Activated CD8-positive, alpha-beta T cell treated with anti-CD3 and anti-CD28 coated beads, Interleukin-2, amount 10 ng/mL, durations not matched to agents 7 days and 5 days (primary cell): Measurements from ENCODE around the gene KIAA0930. TPM values are rescaled to one million over a fixed set of nuclear protein-coding genes. Genes with fewer than 3 reads are reported as not detected.

ENCODE experiments used
- ATAC-seq: fragments of 150-1000 bp; cut with Tn5 transposase; one replicate; pipeline ENCODE4 v1.10.0; 2021; ENCODE audit warnings: moderate library complexity
- CTCF ChIA-PET: fragments of 350-600 bp; sonication (Branson Sonifier 250); formaldehyde crosslinking; loops from one replicate; lab custom pipeline; 2021; ENCODE audit warnings: antibody characterized with exemption; lab: Charles Lee
- POLR2A ChIA-PET: fragments of 350-600 bp; sonication (Branson Sonifier 250); formaldehyde crosslinking; loops from one replicate; lab custom pipeline; 2021; ENCODE audit warnings: antibody characterized with exemption; lab: Charles Lee
- DNase-seq: peaks from one replicate; pipeline ENCODE4 v3.0.0-alpha.2; 2020
- H3K27ac Mint-ChIP-seq: one replicate; pipeline ENCODE4 v1.8.0; 2021; ENCODE audit warnings: mild to moderate bottlenecking, mixed read lengths
- H3K27me3 Mint-ChIP-seq: one replicate; pipeline ENCODE4 v1.8.0; 2021; ENCODE audit warnings: low read depth, mixed read lengths
- H3K36me3 Mint-ChIP-seq: one replicate; pipeline ENCODE4 v1.8.0; 2021; ENCODE audit warnings: low read depth, mixed read lengths
- H3K4me1 Mint-ChIP-seq: one replicate; pipeline ENCODE4 v1.8.0; 2021; ENCODE audit warnings: low read depth, mixed read lengths
- H3K4me3 Mint-ChIP-seq: one replicate; pipeline ENCODE4 v1.8.0; 2021; ENCODE audit warnings: mild to moderate bottlenecking, mixed read lengths
- H3K9me3 Mint-ChIP-seq: one replicate; pipeline ENCODE4 v1.8.0; 2022; ENCODE audit warnings: mixed read lengths; ENCODE audit not compliant: insufficient read depth
- total RNA-seq, 2 experiments: library from RNA; stranded (reverse); gene quantifications; one replicate each; pipeline ENCODE4 v1.2.3, GENCODE V29; 2021

KIAA0930 gene
- total RNA-seq, 2 experiments from 2014 or later = 48.5 to 52.4 TPM

- POLR2A ChIA-PET = interaction anchor here (0.7 kb wide), 1 partner anchor 13 kb away, joined by 3 read pairs; no protein-coding TSS in a partner anchor
- Mint-ChIP-seq H3K4me1 (no peaks in the 10 kb centered on the region), H3K9me3 (no peaks in the 10 kb centered on the region), H3K27ac (no peak overlapping the region), H3K27me3 (no peaks in the 10 kb centered on the region), H3K4me3 (no peak overlapping the region), H3K36me3 (peaks cover 2% of the 10 kb centered on the region)
- DNase-seq (no peak), ATAC-seq (peak; percentile 33)
- CTCF ChIA-PET = interaction anchor here (0.6 to 1.9 kb wide), 8 partner anchors 33 to 109 kb away, joined by 3 to 8 read pairs (median 4); no protein-coding TSS in a partner anchor
Measured at GRCh38 chr22:45208993-45209838, 31.5 kb downstream of the KIAA0930 start.

- H3K27ac Mint-ChIP-seq = no peak overlapping the region
- POLR2A ChIA-PET = interaction anchor here (0.7 kb wide), 1 partner anchor 13 kb away, joined by 3 read pairs; no protein-coding TSS in a partner anchor
- H3K4me3 Mint-ChIP-seq = no peak overlapping the region
- H3K36me3 Mint-ChIP-seq = peaks cover 2% of the 10 kb centered on the region
- CTCF ChIA-PET = interaction anchor here (1.0 to 1.9 kb wide), 4 partner anchors 35 to 106 kb away, joined by 4 to 8 read pairs (median 6); no protein-coding TSS in a partner anchor
- ATAC-seq = no peak
- H3K4me1 Mint-ChIP-seq = no peaks in the 10 kb centered on the region
- no peaks in the 10 kb centered on the region for H3K9me3 Mint-ChIP-seq
- DNase-seq = no peak
- no peaks in the 10 kb centered on the region for H3K27me3 Mint-ChIP-seq
Measured at GRCh38 chr22:45208696-45208992, 32.0 kb downstream of the KIAA0930 start.

GRCh38 chr22:45207981-45208664, 32.6 kb downstream of the KIAA0930 start:
- POLR2A ChIA-PET = no interaction called here
- no peaks in the 10 kb centered on the region for H3K9me3 Mint-ChIP-seq
- CTCF ChIA-PET = interaction anchor here (1.0 to 1.9 kb wide), 4 partner anchors 35 to 106 kb away, joined by 4 to 8 read pairs (median 6); no protein-coding TSS in a partner anchor
- ATAC-seq (no peak), DNase-seq (no peak)
- H3K4me1 Mint-ChIP-seq = no peaks in the 10 kb centered on the region
- H3K36me3 Mint-ChIP-seq = peaks cover 2% of the 10 kb centered on the region
- no peak overlapping the region for H3K4me3 Mint-ChIP-seq
- no peak overlapping the region for H3K27ac Mint-ChIP-seq
- H3K27me3 Mint-ChIP-seq = no peaks in the 10 kb centered on the region

- ChIA-PET POLR2A (no interaction called here), CTCF (interaction anchor here (1.5 kb wide), 1 partner anchor 48 kb away, joined by 7 read pairs; no protein-coding TSS in a partner anchor)
- H3K36me3 Mint-ChIP-seq = peaks cover 2% of the 10 kb centered on the region
- no peak overlapping the region for H3K27ac Mint-ChIP-seq
- no peaks in the 10 kb centered on the region for H3K4me1 Mint-ChIP-seq
- no peaks in the 10 kb centered on the region for H3K9me3 Mint-ChIP-seq
- no peaks in the 10 kb centered on the region for H3K27me3 Mint-ChIP-seq
- no peak for DNase-seq
- no peak for ATAC-seq
- H3K4me3 Mint-ChIP-seq = no peak overlapping the region
Measured at GRCh38 chr22:45207533-45207932, 33.2 kb downstream of the KIAA0930 start.

- H3K36me3 Mint-ChIP-seq = peaks cover 2% of the 10 kb centered on the region
- H3K27me3 Mint-ChIP-seq = no peaks in the 10 kb centered on the region
- DNase-seq (no peak), ATAC-seq (no peak)
- CTCF ChIA-PET = no interaction called here
- H3K27ac Mint-ChIP-seq = no peak overlapping the region
- H3K9me3 Mint-ChIP-seq = no peaks in the 10 kb centered on the region
- no peaks in the 10 kb centered on the region for H3K4me1 Mint-ChIP-seq
- no peak overlapping the region for H3K4me3 Mint-ChIP-seq
- POLR2A ChIA-PET = no interaction called here
Measured at GRCh38 chr22:45206233-45206632, 34.5 kb downstream of the KIAA0930 start.

- no peaks in the 10 kb centered on the region for H3K9me3 Mint-ChIP-seq
- H3K27me3 Mint-ChIP-seq = no peaks in the 10 kb centered on the region
- no peak overlapping the region for H3K4me3 Mint-ChIP-seq
- DNase-seq = no peak
- CTCF ChIA-PET = no interaction called here
- H3K36me3 Mint-ChIP-seq = peaks cover 2% of the 10 kb centered on the region
- no peaks in the 10 kb centered on the region for H3K4me1 Mint-ChIP-seq
- POLR2A ChIA-PET = no interaction called here
- H3K27ac Mint-ChIP-seq = peak overlapping the region; percentile 67
- ATAC-seq = no peak
Measured at GRCh38 chr22:45205276-45205925, 35.3 kb downstream of the KIAA0930 start.

- Mint-ChIP-seq H3K4me3 (no peak overlapping the region), H3K36me3 (peaks cover under 1% of the 10 kb centered on the region), H3K27ac (no peak overlapping the region), H3K27me3 (no peaks in the 10 kb centered on the region), H3K9me3 (no peaks in the 10 kb centered on the region), H3K4me1 (no peaks in the 10 kb centered on the region)
- ChIA-PET CTCF (no interaction called here), POLR2A (no interaction called here)
- ATAC-seq (no peak), DNase-seq (no peak)
Measured at GRCh38 chr22:45204819-45205218, 35.9 kb downstream of the KIAA0930 start.

- ATAC-seq (no peak), DNase-seq (no peak)
- ChIA-PET POLR2A (no interaction called here), CTCF (no interaction called here)
- Mint-ChIP-seq H3K27ac (no peak overlapping the region), H3K4me1 (no peaks in the 10 kb centered on the region), H3K27me3 (no peaks in the 10 kb centered on the region), H3K9me3 (no peaks in the 10 kb centered on the region), H3K4me3 (no peak overlapping the region), H3K36me3 (peaks cover 3% of the 10 kb centered on the region)
Measured at GRCh38 chr22:45204241-45204640, 36.5 kb downstream of the KIAA0930 start.

GRCh38 chr22:45203150-45203951, 37.3 kb downstream of the KIAA0930 start:
- H3K4me1 Mint-ChIP-seq = no peaks in the 10 kb centered on the region
- ATAC-seq = no peak
- H3K4me3 Mint-ChIP-seq = no peak overlapping the region
- POLR2A ChIA-PET = no interaction called here
- CTCF ChIA-PET = no interaction called here
- peaks cover 3% of the 10 kb centered on the region for H3K36me3 Mint-ChIP-seq
- H3K27ac Mint-ChIP-seq = no peak overlapping the region
- no peaks in the 10 kb centered on the region for H3K9me3 Mint-ChIP-seq
- no peaks in the 10 kb centered on the region for H3K27me3 Mint-ChIP-seq
- no peak for DNase-seq

- H3K27ac Mint-ChIP-seq = no peak overlapping the region
- no peaks in the 10 kb centered on the region for H3K9me3 Mint-ChIP-seq
- H3K4me1 Mint-ChIP-seq = no peaks in the 10 kb centered on the region
- peaks cover 3% of the 10 kb centered on the region for H3K36me3 Mint-ChIP-seq
- no peaks in the 10 kb centered on the region for H3K27me3 Mint-ChIP-seq
- ChIA-PET POLR2A (no interaction called here), CTCF (interaction anchor here (1.5 kb wide), 1 partner anchor 106 kb away, joined by 3 read pairs; no protein-coding TSS in a partner anchor)
- H3K4me3 Mint-ChIP-seq = no peak overlapping the region
- DNase-seq = no peak
- ATAC-seq = no peak
Measured at GRCh38 chr22:45202333-45203149, 38.2 kb downstream of the KIAA0930 start.
